AG04449 (cell line): Measurements from ENCODE around the gene SMIM29.

ENCODE experiments used
- CTCF ChIA-PET: fragments of 350-600 bp; formaldehyde crosslinking; extraction: SDS; loops from one replicate; lab custom pipeline; 2021; ENCODE audit warnings: antibody characterized with exemption; lab: Yijun Ruan, JAX
- POLR2A ChIA-PET: fragments of 400-600, 350-600 bp; formaldehyde crosslinking; extraction: SDS; loops from one replicate; lab custom pipeline; 2020; ENCODE audit warnings: antibody characterized with exemption, inconsistent platforms; lab: Yijun Ruan, JAX
- DNase-seq: peaks from one replicate; pipeline ENCODE4 v3.0.0-alpha.2; 2010; ENCODE audit warnings: low read depth, low spot score
- H3K4me3 ChIP-seq: 2 replicates; pipeline ENCODE4 v1.5.1; 2011; ENCODE audit warnings: low read depth, mild to moderate bottlenecking, control low read depth, low read length
- TF ChIP-seq, protein P1 (sequence below): IDR thresholded peaks from one replicate; pipeline ENCODE4 v1.5.1; 2011; ENCODE audit warnings: mild to moderate bottlenecking, moderate library complexity, low read length, control low read depth, inconsistent platforms; ENCODE audit not compliant: insufficient read depth; ENCODE audit errors: missing control alignments

The SMIM29 gene

DNA sequence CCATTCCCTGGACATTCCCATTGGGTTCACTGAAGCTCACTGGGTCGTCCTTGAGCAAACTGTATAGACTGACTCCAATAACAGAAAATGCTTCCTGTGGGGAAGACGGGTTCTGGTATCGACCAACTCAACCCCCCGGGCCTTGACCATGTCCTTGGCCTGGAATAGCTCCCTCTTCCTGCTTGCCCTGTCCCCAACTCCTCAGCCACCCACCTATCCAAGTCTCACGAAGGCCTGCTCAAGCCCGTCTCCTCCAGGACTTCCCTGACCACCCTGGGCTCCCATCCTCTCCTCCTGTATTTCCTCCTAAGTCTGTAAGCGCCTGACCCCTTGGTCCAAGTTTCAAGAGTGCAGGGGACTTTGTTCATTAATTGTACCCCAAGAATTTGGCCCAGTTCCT lies 14.9 kb downstream of the SMIM29 start:
- DNase-seq = no peak
- POLR2A ChIA-PET = interaction anchor here (0.6 kb wide), 1 partner anchor 12 kb away, joined by 3 read pairs; no protein-coding TSS in a partner anchor
- H3K4me3 ChIP-seq = no peak overlapping the region
- CTCF ChIA-PET = interaction anchor here (1.9 kb wide), 1 partner anchor 38 kb away, joined by 6 read pairs; no protein-coding TSS in a partner anchor
- TF ChIP-seq, protein P1, sequence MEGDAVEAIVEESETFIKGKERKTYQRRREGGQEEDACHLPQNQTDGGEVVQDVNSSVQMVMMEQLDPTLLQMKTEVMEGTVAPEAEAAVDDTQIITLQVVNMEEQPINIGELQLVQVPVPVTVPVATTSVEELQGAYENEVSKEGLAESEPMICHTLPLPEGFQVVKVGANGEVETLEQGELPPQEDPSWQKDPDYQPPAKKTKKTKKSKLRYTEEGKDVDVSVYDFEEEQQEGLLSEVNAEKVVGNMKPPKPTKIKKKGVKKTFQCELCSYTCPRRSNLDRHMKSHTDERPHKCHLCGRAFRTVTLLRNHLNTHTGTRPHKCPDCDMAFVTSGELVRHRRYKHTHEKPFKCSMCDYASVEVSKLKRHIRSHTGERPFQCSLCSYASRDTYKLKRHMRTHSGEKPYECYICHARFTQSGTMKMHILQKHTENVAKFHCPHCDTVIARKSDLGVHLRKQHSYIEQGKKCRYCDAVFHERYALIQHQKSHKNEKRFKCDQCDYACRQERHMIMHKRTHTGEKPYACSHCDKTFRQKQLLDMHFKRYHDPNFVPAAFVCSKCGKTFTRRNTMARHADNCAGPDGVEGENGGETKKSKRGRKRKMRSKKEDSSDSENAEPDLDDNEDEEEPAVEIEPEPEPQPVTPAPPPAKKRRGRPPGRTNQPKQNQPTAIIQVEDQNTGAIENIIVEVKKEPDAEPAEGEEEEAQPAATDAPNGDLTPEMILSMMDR = no peak

DNA sequence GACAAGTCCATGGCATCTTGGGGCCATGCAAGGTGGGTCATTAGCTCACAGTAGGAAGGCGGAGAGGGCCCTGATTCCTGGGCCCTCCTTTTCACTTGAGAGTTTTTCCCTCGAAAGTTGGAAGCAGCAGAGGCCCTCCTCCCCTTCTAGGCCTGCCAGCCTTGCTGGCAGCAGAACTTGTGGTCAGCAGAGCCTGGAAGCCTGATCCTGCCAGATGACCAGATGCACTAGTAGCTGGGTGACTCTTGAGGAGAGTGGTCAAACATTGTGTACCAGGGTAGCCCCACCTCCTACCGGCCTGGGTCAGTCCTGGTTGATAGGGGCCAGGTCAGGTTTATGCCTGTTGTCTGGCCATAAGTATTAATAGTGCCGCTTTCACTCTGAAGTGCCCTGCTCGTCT lies 15.9 kb downstream of the SMIM29 start:
- POLR2A ChIA-PET = no interaction called here
- no peak overlapping the region for H3K4me3 ChIP-seq
- TF ChIP-seq, protein P1 = no peak
- no peak for DNase-seq
- CTCF ChIA-PET = interaction anchor here (1.3 to 1.9 kb wide), 2 partner anchors 16 to 37 kb away, joined by 6 to 9 read pairs; partner anchors contain the start of gene SMIM29

DNA sequence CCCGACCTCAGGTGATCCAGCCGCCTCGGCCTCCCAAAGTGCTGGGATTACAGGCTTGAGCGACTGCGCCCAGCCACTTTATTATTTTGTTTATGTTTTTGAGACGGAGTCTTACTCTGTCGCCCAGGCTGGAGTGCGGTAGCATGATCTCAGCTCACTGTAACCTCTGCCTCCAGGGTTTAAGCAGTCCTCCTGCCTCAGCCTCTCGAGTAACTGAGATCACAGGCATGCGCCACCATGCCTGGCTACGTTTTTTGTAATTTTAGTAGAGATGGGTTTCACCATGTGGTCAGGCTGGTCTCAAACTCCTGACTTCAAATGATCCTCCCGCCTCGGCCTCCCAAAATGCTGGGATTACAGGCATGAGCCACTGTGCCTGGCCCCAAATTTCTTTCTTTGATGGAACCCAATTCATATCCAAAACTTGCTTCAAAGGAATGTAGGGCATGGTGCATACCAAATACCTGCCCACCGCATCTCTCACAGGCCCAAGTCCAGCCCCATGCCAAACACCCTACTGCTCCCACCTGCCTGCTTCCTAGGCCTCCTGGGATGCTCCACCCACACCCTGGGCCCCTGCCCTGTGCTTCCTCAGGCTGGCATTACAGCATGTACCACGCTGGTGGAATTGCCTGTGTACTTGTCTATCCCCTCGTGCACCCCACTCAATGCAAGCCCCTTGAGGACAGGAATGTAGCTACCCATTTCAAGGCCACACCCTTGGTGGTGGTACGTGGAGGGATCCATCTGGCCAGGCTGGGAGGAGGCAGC lies 17.1 kb downstream of the SMIM29 start:
- no peak for DNase-seq
- ChIA-PET CTCF (interaction anchor here (1.3 kb wide), 1 partner anchor 17 kb away, joined by 9 read pairs; the partner anchor contains the start of gene SMIM29), POLR2A (no interaction called here)
- TF ChIP-seq, protein P1 = no peak
- no peak overlapping the region for H3K4me3 ChIP-seq

GRCh38 chr6:34230653-34231371 lies 18.0 kb downstream of the SMIM29 start:
- H3K4me3 ChIP-seq = no peak overlapping the region
- ChIA-PET POLR2A (no interaction called here), CTCF (interaction anchor here (1.2 kb wide), 1 partner anchor 19 kb away, joined by 3 read pairs; no protein-coding TSS in a partner anchor)
- TF ChIP-seq, protein P1 = no peak
- no peak for DNase-seq

- H3K4me3 ChIP-seq = no peak overlapping the region
- DNase-seq = no peak
- CTCF ChIA-PET = interaction anchor here (0.7 to 1.2 kb wide), 2 partner anchors 20 to 34 kb away, joined by 3 read pairs; no protein-coding TSS in a partner anchor
- TF ChIP-seq, protein P1 = no peak
- POLR2A ChIA-PET = no interaction called here
Measured at GRCh38 chr6:34229877-34230276, 18.9 kb downstream of the SMIM29 start.
